ENCODE results near the gene PTPN13.

Gene PTPN13

GRCh38 chr4:86816501-86817273 is 222.6 kb downstream of the PTPN13 start:
- no peak overlapping the region for H3K18ac ChIP-seq (ENCODE audit: low read length)
- no peak overlapping the region for H2BK15ac ChIP-seq (replicated peaks; ENCODE audit: low read depth)
- no peak overlapping the region for H3K23ac ChIP-seq (ENCODE audit: low read length)
- no peak overlapping the region for H3K4me2 ChIP-seq (ENCODE audit: low read length)
- DNase-seq = peak; percentile 7
- no peak overlapping the region for H2BK120ac ChIP-seq (ENCODE audit: low read depth, low read length)
- WGBS (ENCODE audit: extremely low coverage, insufficient coverage, low lambda C conversion rate) = no CpG with 5 or more reads among the region's 9 CpGs
- H3K27me3 ChIP-seq (ENCODE audit: insufficient read depth, low read length, poor library complexity) = no peaks in the 10 kb centered on the region
- no peak overlapping the region for H3K4me3 ChIP-seq (ENCODE audit: low read length)
- no peaks in the 10 kb centered on the region for H3K36me3 ChIP-seq (ENCODE audit: control insufficient read depth, insufficient read depth, low read length)
- no peak overlapping the region for H4K5ac ChIP-seq (ENCODE audit: low read length)
- no peak overlapping the region for H3K9ac ChIP-seq (ENCODE audit: low read length)
- H3K4me1 ChIP-seq (ENCODE audit: control insufficient read depth, low read depth, low read length) = peaks cover 3% of the 10 kb centered on the region
- H3K27ac ChIP-seq (ENCODE audit: low read depth, low read length) = no peak overlapping the region
- no peak overlapping the region for H3K56ac ChIP-seq (ENCODE audit: low read length)
- no peak overlapping the region for H2AK5ac ChIP-seq (ENCODE audit: low read length)
- no peak overlapping the region for H2BK5ac ChIP-seq (ENCODE audit: low read length)
- no peak overlapping the region for H3K4ac ChIP-seq (ENCODE audit: low read depth, low read length)
- H4K8ac ChIP-seq (ENCODE audit: low read depth, low read length) = no peak overlapping the region
- H3K79me1 ChIP-seq (ENCODE audit: low read length) = no peaks in the 10 kb centered on the region
- H3K79me2 ChIP-seq (ENCODE audit: control insufficient read depth, insufficient read depth, low read length) = no peaks in the 10 kb centered on the region

GRCh38 chr4:86818211-86818610 is 224.1 kb downstream of the PTPN13 start:
- H3K9ac ChIP-seq (ENCODE audit: low read length) = no peak overlapping the region
- WGBS (ENCODE audit: extremely low coverage, insufficient coverage, low lambda C conversion rate) = no CpG with 5 or more reads among the region's 2 CpGs
- no peak overlapping the region for H3K27ac ChIP-seq (ENCODE audit: low read depth, low read length)
- H3K4ac ChIP-seq (ENCODE audit: low read depth, low read length) = peak overlapping the region; percentile 59
- no peaks in the 10 kb centered on the region for H3K79me1 ChIP-seq (ENCODE audit: low read length)
- H2BK120ac ChIP-seq (ENCODE audit: low read depth, low read length) = no peak overlapping the region
- H3K4me1 ChIP-seq (ENCODE audit: control insufficient read depth, low read depth, low read length) = peaks cover 3% of the 10 kb centered on the region
- no peak overlapping the region for H3K4me3 ChIP-seq (ENCODE audit: low read length)
- H3K36me3 ChIP-seq (ENCODE audit: control insufficient read depth, insufficient read depth, low read length) = no peaks in the 10 kb centered on the region
- H4K5ac ChIP-seq (ENCODE audit: low read length) = no peak overlapping the region
- no peak overlapping the region for H3K4me2 ChIP-seq (ENCODE audit: low read length)
- no peak for DNase-seq
- H3K27me3 ChIP-seq (ENCODE audit: insufficient read depth, low read length, poor library complexity) = no peaks in the 10 kb centered on the region
- H2AK5ac ChIP-seq (ENCODE audit: low read length) = no peak overlapping the region
- H2BK5ac ChIP-seq (ENCODE audit: low read length) = peak overlapping the region; percentile 28
- no peak overlapping the region for H3K56ac ChIP-seq (ENCODE audit: low read length)
- H3K18ac ChIP-seq (ENCODE audit: low read length) = no peak overlapping the region
- H3K23ac ChIP-seq (ENCODE audit: low read length) = no peak overlapping the region
- H3K79me2 ChIP-seq (ENCODE audit: control insufficient read depth, insufficient read depth, low read length) = no peaks in the 10 kb centered on the region
- no peak overlapping the region for H2BK15ac ChIP-seq (replicated peaks; ENCODE audit: low read depth)
- no peak overlapping the region for H4K8ac ChIP-seq (ENCODE audit: low read depth, low read length)

DNA sequence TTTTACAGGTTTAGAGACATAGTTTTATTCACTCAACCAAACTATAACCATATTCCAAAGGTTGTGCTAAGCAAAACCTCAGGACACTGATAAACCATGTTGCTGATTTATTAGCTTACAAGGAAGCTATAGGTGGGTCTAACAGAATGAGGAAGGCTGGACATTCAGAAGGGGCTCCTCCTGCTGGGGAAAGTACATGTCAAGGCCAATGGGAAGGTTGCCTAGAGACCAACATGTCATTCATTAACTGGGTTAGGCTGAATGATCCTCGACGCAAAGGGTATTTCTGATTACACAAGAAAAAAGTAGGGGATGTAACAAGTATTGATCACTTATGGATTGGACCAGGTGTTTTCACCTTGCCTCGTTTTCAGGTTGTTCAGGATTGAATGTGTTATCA is 224.7 kb downstream of the PTPN13 start:
- Histone ChIP-seq H3K23ac (ENCODE audit: low read length) (no peak overlapping the region), H3K9ac (ENCODE audit: low read length) (no peak overlapping the region), H3K79me1 (ENCODE audit: low read length) (no peaks in the 10 kb centered on the region), H3K36me3 (ENCODE audit: control insufficient read depth, insufficient read depth, low read length) (no peaks in the 10 kb centered on the region), H3K79me2 (ENCODE audit: control insufficient read depth, insufficient read depth, low read length) (no peaks in the 10 kb centered on the region), H3K27me3 (ENCODE audit: insufficient read depth, low read length, poor library complexity) (no peaks in the 10 kb centered on the region), H3K4me1 (ENCODE audit: control insufficient read depth, low read depth, low read length) (peaks cover 3% of the 10 kb centered on the region), H3K4ac (ENCODE audit: low read depth, low read length) (no peak overlapping the region), H3K18ac (ENCODE audit: low read length) (no peak overlapping the region), H2BK5ac (ENCODE audit: low read length) (no peak overlapping the region), H2AK5ac (ENCODE audit: low read length) (no peak overlapping the region), H2BK15ac (replicated peaks; ENCODE audit: low read depth) (peak overlapping the region; percentile 65), H3K27ac (ENCODE audit: low read depth, low read length) (no peak overlapping the region), H4K5ac (ENCODE audit: low read length) (no peak overlapping the region), H2BK120ac (ENCODE audit: low read depth, low read length) (no peak overlapping the region), H4K8ac (ENCODE audit: low read depth, low read length) (no peak overlapping the region), H3K4me2 (ENCODE audit: low read length) (no peak overlapping the region), H3K4me3 (ENCODE audit: low read length) (no peak overlapping the region), H3K56ac (ENCODE audit: low read length) (no peak overlapping the region)
- no CpG with 5 or more reads among the region's 3 CpGs for WGBS (ENCODE audit: extremely low coverage, insufficient coverage, low lambda C conversion rate)
- DNase-seq = peak; percentile 78

DNA sequence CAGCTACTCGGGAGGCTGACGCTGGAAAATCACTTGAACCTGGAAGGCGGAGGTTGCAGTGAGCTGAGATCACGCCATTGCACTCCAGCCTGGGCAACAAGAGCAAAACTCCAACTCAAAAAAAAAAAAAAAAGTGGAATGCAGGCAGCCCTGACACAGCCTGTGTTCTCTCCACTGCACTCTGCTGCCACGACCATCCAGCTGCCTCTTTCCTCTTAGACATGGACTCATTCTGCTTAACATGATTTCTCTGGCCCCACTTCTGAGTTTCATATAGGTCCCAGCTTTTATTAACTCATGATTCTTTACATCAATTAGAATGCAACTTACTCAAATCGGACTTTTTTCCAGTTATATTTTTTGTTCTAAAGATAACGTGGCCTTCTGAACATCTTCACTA is 225.4 kb downstream of the PTPN13 start:
- H4K8ac ChIP-seq (ENCODE audit: low read depth, low read length) = no peak overlapping the region

GRCh38 chr4:86821151-86821550 is 227.0 kb downstream of the PTPN13 start:
- Histone ChIP-seq H3K4me2 (ENCODE audit: low read length) (no peak overlapping the region), H3K27ac (ENCODE audit: low read depth, low read length) (no peak overlapping the region), H3K27me3 (ENCODE audit: insufficient read depth, low read length, poor library complexity) (no peaks in the 10 kb centered on the region), H3K79me2 (ENCODE audit: control insufficient read depth, insufficient read depth, low read length) (no peaks in the 10 kb centered on the region), H4K5ac (ENCODE audit: low read length) (no peak overlapping the region), H3K4me3 (ENCODE audit: low read length) (no peak overlapping the region), H4K8ac (ENCODE audit: low read depth, low read length) (no peak overlapping the region), H3K9ac (ENCODE audit: low read length) (no peak overlapping the region), H2AK5ac (ENCODE audit: low read length) (no peak overlapping the region), H2BK120ac (ENCODE audit: low read depth, low read length) (no peak overlapping the region), H3K23ac (ENCODE audit: low read length) (no peak overlapping the region), H3K4ac (ENCODE audit: low read depth, low read length) (no peak overlapping the region), H2BK5ac (ENCODE audit: low read length) (no peak overlapping the region), H2BK15ac (replicated peaks; ENCODE audit: low read depth) (no peak overlapping the region), H3K4me1 (ENCODE audit: control insufficient read depth, low read depth, low read length) (peaks cover 3% of the 10 kb centered on the region), H3K18ac (ENCODE audit: low read length) (no peak overlapping the region), H3K36me3 (ENCODE audit: control insufficient read depth, insufficient read depth, low read length) (no peaks in the 10 kb centered on the region), H3K56ac (ENCODE audit: low read length) (no peak overlapping the region), H3K79me1 (ENCODE audit: low read length) (no peaks in the 10 kb centered on the region)
- DNase-seq = no peak
- no CpG with 5 or more reads among the region's 1 CpG for WGBS (ENCODE audit: extremely low coverage, insufficient coverage, low lambda C conversion rate)

More for the DNA sequence above, 225.4 kb downstream of the PTPN13 start:
- DNase-seq = no peak
- no peak overlapping the region for H3K9ac ChIP-seq (ENCODE audit: low read length)
- H3K36me3 ChIP-seq (ENCODE audit: control insufficient read depth, insufficient read depth, low read length) = no peaks in the 10 kb centered on the region
- H3K4me2 ChIP-seq (ENCODE audit: low read length) = no peak overlapping the region
- H2BK15ac ChIP-seq (replicated peaks; ENCODE audit: low read depth) = no peak overlapping the region
- no peaks in the 10 kb centered on the region for H3K79me2 ChIP-seq (ENCODE audit: control insufficient read depth, insufficient read depth, low read length)
- no peaks in the 10 kb centered on the region for H3K27me3 ChIP-seq (ENCODE audit: insufficient read depth, low read length, poor library complexity)
- H3K23ac ChIP-seq (ENCODE audit: low read length) = no peak overlapping the region
- H3K27ac ChIP-seq (ENCODE audit: low read depth, low read length) = no peak overlapping the region
- peaks cover 3% of the 10 kb centered on the region for H3K4me1 ChIP-seq (ENCODE audit: control insufficient read depth, low read depth, low read length)
- no peak overlapping the region for H3K56ac ChIP-seq (ENCODE audit: low read length)
- no CpG with 5 or more reads among the region's 7 CpGs for WGBS (ENCODE audit: extremely low coverage, insufficient coverage, low lambda C conversion rate)
- no peak overlapping the region for H2AK5ac ChIP-seq (ENCODE audit: low read length)
- H2BK5ac ChIP-seq (ENCODE audit: low read length) = no peak overlapping the region
- no peak overlapping the region for H3K4me3 ChIP-seq (ENCODE audit: low read length)
- H2BK120ac ChIP-seq (ENCODE audit: low read depth, low read length) = no peak overlapping the region
- no peak overlapping the region for H4K5ac ChIP-seq (ENCODE audit: low read length)
- H3K4ac ChIP-seq (ENCODE audit: low read depth, low read length) = no peak overlapping the region
- H3K79me1 ChIP-seq (ENCODE audit: low read length) = no peaks in the 10 kb centered on the region
- no peak overlapping the region for H3K18ac ChIP-seq (ENCODE audit: low read length)

DNA sequence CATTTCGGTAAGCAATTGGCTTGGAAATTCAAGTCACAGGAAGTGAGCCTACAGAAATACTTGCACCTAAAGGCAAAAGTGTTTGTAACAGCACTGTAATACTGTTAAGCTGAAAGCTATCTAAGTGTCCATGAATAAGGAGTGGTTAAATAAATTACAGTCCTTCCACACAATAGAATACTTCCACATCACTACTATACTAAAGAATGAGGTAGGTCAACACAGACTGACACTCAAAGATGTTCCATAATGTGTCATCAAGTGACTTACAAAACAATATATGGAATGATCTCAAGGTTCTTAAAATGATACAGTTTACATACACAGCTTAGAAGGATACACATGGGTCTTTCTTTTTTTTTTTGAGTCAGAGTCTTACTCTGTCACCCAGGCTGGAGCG is 228.0 kb downstream of the PTPN13 start:
- no peaks in the 10 kb centered on the region for H3K79me1 ChIP-seq (ENCODE audit: low read length)
- no peak overlapping the region for H3K18ac ChIP-seq (ENCODE audit: low read length)
- H2BK120ac ChIP-seq (ENCODE audit: low read depth, low read length) = no peak overlapping the region
- no peak overlapping the region for H3K23ac ChIP-seq (ENCODE audit: low read length)
- H2AK5ac ChIP-seq (ENCODE audit: low read length) = no peak overlapping the region
- H3K56ac ChIP-seq (ENCODE audit: low read length) = no peak overlapping the region
- no peak for DNase-seq
- H3K27ac ChIP-seq (ENCODE audit: low read depth, low read length) = no peak overlapping the region
- H2BK15ac ChIP-seq (replicated peaks; ENCODE audit: low read depth) = no peak overlapping the region
- H3K79me2 ChIP-seq (ENCODE audit: control insufficient read depth, insufficient read depth, low read length) = no peaks in the 10 kb centered on the region
- no CpG with 5 or more reads among the region's 2 CpGs for WGBS (ENCODE audit: extremely low coverage, insufficient coverage, low lambda C conversion rate)
- H3K4me1 ChIP-seq (ENCODE audit: control insufficient read depth, low read depth, low read length) = peaks cover 3% of the 10 kb centered on the region
- no peak overlapping the region for H3K4me3 ChIP-seq (ENCODE audit: low read length)
- no peak overlapping the region for H4K5ac ChIP-seq (ENCODE audit: low read length)
- no peak overlapping the region for H4K8ac ChIP-seq (ENCODE audit: low read depth, low read length)
- no peaks in the 10 kb centered on the region for H3K27me3 ChIP-seq (ENCODE audit: insufficient read depth, low read length, poor library complexity)
- no peak overlapping the region for H2BK5ac ChIP-seq (ENCODE audit: low read length)
- H3K4ac ChIP-seq (ENCODE audit: low read depth, low read length) = no peak overlapping the region
- no peaks in the 10 kb centered on the region for H3K36me3 ChIP-seq (ENCODE audit: control insufficient read depth, insufficient read depth, low read length)
- no peak overlapping the region for H3K9ac ChIP-seq (ENCODE audit: low read length)
- H3K4me2 ChIP-seq (ENCODE audit: low read length) = no peak overlapping the region
